GM13976 (cell line): ENCODE measurements around the gene PTPRCAP.
"Not testable (repeated sequence)": the region's sequence is repeated elsewhere in the genome, so short reads cannot be mapped to it uniquely, and the experiment has no call there.

ENCODE experiments used
- DNase-seq: peaks from one replicate; pipeline ENCODE4 v3.0.0; 2012; ENCODE audit warnings: low spot score
- CTCF ChIP-seq: IDR thresholded peaks from 2 replicates; pipeline ENCODE4 v1.5.1; 2012; ENCODE audit warnings: borderline replicate concordance, mild to moderate bottlenecking; ENCODE audit not compliant: insufficient read depth; ENCODE audit errors: extremely low read depth, missing control alignments, control extremely low read depth
- in situ Hi-C: fragments of 300-500 bp; cut with MboI; formaldehyde crosslinking; loops from one replicate; pipeline ENCODE4 v1.12.0; 2022; ENCODE audit warnings: low sequenced_read_pairs, mixed read lengths, inconsistent platforms; ENCODE audit not compliant: unreplicated experiment

Gene PTPRCAP

GRCh38 chr11:67429722-67430121 is 7.8 kb downstream of the PTPRCAP start:
- DNase-seq = no peak
- TF ChIP-seq CTCF = no peak
- in situ Hi-C loops = no loop called here

GRCh38 chr11:67429038-67429668 is 8.3 kb downstream of the PTPRCAP start:
- TF ChIP-seq CTCF = no peak
- no peak for DNase-seq
- in situ Hi-C loops = no loop called here

DNA sequence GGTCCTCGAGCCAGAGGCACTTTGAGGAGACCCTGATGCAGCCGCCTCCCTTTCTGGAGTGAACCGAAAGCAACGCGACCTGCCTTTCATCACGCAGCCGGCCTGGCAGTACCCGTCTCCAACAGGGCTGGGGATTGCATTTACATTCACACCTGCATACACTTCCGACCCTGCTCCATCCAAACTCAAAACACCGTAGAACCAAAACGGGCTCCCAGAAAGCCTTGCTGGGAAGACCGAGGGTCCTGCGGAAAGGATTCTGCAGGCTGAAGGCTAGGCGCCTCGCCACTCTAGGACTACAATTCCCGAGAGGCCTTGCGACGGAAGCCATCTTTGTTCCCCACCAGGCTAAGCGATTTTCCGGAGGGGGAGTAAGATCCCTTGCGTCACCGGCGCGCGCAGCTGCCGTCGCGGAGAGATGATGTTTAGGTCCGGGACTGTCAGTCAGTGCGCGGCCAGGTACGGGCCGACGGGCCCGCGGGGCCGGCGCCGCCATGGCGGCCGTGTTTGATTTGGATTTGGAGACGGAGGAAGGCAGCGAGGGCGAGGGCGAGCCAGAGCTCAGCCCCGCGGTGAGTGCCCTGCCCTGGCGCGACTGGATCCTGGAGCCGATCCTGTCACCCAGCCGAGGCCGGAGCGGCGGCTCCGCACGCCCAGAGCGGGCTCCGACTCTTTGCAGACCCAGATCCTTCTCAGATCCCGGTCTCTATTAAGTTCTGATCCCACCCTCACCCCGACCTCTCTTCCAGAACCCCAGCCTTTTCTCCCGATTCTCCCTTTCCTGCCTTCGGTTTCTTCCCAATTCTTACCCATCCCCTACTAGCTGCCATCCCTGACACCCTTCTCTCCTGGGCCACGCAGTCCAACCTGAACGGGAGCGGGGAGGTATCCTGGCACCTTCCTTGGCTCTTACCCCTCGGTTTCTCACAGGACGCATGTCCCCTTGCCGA is 9.2 kb downstream of the PTPRCAP start, which contains the start of gene RPS6KB2:
Gene RPS6KB2, plus strand, starts transcription at position 443 of the 950 bp plus-strand sequence. Its CDS starts 52 bp downstream, at position 495.
- no peak for TF ChIP-seq CTCF
- in situ Hi-C loops = no loop called here

GRCh38 chr11:67427364-67427859 is 10.1 kb downstream of the PTPRCAP start:
- DNase-seq, in situ Hi-C loops: not testable (repeated sequence)

More for the DNA sequence above, 9.2 kb downstream of the PTPRCAP start, which contains the start of gene RPS6KB2:
- peak; percentile 99 for DNase-seq

GRCh38 chr11:67423891-67424613 is 13.4 kb downstream of the PTPRCAP start:
- in situ Hi-C loops = no loop called here
- DNase-seq = no peak
- TF ChIP-seq CTCF = no peak

- no peak for TF ChIP-seq CTCF
These were observed 14.0 kb downstream of the PTPRCAP start for GRCh38 chr11:67423466-67423865.

More at GRCh38 chr11:67423466-67423865, 14.0 kb downstream of the PTPRCAP start:
- DNase-seq = no peak
- in situ Hi-C loops = no loop called here
